Activated CD4-positive, alpha-beta T cell treated with anti-CD3 and anti-CD28 coated beads for 24 hours (primary cell): ENCODE data around the gene ZNF581.

Source experiments
- DNase-seq, 2 donors: peaks; one replicate each; pipeline ENCODE4 v3.0.0-alpha.2; 2020; ENCODE audit warnings: low read depth in 2 of 2

ZNF581 gene

DNA sequence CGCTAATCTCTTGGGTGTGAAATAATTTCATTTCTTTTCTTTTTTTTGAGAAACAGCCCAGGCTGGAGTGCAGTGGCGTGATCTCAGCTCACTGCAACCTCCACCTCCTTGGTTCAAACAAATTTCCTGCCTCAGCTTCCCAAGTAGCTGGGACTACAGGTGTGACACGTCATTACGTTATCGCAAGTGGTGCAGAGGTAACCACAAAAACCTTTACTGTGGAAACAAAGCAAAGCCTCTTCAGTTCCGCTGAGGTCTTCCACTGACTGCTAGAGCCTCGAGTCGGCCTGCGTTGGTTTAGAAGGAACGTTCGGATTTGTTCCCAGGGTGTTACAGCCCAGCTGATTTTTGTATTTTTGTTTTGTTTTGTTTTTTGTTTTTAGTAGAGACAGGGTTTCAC is 17.1 kb upstream of the ZNF581 start:
- peak in 1 of 2 donors; percentile 31 for DNase-seq

DNA sequence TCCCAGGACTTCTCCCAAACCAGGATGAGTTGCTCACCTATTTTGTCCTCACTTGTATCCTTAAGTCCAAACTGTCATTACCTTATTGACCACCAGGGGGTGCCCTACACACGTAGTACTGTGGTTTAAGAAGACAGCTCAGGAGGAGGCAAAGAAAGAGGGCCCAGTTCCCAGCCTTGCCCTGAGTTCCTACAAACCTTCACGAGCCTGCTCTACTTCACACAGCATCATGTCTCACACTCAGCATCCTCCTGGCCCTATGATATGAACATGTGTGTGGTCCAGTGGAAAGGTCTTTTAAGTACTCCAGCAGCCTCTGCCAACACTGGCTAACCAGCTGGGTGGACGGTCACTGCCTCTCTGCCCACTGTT is 11.0 kb upstream of the ZNF581 start:
- DNase-seq, result peak; percentile 76 to 93

DNA sequence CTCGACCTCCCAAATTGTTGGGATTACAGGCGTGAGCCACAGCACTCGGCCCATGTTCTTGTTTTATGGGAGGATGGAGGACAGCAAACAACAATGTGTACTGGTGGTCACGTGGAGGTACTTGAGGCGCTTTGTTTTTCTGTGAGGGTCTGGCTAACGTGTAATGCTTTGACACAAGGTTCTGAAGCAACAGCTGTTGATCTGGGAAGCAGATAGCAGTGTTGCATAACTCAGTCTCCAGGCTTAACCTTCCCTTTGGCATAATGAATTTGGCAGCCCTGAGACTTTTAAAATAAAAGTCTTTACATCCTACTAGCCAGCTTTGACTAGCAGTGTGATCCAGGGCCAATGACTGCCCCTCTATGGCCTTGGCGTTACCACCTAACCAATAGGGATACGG is 9.6 kb upstream of the ZNF581 start:
- DNase-seq, result no peak

DNA sequence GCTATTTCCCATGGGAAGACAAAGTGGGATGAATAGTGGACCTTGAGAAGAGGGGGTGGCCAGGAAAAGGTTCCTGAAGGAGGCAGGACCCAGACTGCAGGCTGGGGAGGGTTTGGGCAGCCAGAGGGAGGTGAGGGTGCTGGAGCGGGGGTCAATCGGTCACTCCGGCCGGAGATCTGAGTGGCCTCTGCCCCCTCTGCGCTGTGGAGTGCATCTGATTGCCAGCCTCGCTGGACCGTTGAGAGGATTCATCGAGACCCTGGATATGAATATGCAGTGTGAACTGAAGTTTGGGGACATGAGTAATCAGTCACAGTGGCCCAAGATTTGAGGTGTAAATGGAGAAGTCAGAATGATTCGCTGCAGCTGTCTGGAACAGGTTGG is 8.1 kb upstream of the ZNF581 start:
- no peak for DNase-seq

DNA sequence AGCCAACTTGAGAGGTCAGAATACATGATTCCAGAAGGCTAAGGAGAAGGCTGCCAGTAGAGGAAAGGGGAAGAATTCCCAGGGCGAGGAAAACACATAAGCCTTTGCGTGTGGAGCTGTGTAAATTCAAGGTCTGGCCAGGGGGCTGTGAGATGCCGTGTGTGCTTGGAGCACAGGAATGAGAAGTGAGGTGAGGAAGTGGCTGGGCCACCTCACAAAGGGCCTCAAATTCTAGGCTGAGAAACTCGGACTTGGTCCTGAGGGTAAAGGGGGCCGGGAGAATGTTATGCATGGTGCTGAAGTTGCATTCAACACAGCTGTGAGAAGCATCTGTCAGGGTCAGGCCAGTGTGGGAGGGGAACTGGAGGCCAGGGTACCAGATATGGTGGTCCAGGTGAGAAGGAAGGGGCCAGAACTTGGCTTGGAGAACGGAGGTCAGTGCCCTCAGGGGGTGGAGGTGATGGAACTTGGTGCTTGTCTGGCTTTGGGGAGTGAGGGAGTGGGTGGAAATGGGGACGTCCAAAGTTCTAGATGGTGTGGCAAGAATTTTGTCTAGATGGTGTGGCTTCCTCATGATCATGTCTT is 7.5 kb upstream of the ZNF581 start:
- no peak for DNase-seq

DNA sequence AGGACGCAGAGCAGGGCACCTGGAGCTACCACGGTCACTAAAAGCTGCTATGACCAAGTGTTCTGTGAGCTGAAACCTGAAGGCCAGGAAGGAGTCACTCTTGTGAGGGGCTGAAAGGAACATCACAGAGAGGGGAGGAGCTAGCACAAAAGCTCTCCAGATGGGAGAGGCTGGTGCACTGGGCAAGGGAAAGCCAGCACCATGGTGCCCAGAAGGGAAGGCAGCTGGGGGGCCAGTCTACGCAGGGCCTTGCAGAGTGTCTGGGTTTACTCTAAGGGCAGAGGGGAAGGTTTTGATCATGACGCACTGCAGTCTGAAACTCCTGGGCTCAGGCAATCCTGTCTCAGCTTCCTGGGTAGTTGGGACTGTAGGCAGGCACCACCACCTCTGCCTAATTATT is 6.7 kb upstream of the ZNF581 start:
- DNase-seq, result no peak

DNA sequence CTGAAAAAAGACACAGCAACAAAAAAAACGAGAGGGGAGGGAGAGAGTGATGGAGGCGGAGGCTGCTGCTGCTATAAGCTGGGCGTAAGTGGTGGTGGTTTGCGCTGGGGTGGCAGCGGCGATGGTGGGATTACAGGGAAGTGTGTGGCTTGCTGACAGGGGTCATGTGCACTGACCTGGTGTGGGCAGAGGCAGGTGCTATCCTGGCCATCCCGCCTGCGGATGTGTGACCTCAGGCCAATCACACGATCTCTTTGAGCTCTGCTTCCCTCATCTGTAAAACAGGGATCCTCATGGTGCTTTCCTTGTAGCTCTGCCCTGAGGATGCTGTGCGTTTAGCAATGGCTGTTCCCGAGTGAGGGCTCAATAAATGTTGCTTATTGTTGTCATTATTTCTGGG is 5.9 kb upstream of the ZNF581 start:
- DNase-seq, result no peak

DNA sequence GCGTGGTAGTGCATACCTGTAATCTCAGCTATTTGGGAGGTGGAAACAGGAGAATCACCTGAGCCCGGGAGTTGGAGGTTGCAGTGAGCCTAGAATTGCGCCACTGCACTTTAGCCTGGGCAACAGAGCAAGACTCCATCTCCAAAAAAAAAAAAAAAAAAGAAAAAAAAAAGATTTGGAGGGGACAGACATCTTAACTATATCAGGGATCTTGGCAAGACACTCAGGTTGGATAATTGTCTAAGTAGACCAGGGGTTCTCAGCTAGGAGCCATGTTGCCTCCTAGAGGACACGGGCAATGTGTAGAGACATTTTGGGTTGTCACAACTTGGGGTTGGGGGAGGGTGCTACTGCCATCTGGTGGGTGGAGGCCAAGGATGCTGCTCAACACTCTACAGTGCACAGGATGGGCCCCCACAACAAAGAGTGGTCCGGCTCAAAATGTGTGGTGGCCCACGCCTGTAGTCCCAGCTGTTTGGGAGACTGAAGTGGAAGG is 4.5 kb upstream of the ZNF581 start:
- peak in 1 of 2 donors; percentile 40 for DNase-seq

DNA sequence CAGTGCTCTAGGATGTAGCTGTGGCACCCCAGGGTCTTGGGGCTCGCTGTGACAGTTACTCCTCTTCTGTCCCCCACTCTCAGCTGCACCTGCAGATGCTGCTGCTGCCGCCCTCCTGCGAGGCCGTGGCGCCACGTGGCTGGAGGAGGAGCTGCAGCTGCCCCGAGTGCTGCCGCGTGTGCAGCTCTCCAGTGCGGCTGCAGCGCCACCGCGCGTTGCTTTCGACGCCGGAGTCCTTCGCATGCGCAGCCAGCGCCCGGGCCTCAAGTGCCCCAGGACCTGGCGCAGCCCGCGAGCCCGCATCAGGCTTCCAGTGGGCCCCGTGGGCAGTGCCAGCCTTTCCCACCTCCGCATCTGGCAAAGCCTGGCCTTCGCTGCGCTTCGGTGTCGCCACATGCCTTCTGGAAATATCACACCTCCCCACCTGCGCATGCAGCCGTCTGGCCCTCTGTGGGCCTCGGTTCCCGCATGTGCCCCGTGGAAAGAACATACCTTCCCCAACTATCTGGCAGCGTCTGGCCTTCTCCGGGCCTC is 3.3 kb upstream of the ZNF581 start:
- DNase-seq, result peak in 1 of 2 donors; percentile 54

DNA sequence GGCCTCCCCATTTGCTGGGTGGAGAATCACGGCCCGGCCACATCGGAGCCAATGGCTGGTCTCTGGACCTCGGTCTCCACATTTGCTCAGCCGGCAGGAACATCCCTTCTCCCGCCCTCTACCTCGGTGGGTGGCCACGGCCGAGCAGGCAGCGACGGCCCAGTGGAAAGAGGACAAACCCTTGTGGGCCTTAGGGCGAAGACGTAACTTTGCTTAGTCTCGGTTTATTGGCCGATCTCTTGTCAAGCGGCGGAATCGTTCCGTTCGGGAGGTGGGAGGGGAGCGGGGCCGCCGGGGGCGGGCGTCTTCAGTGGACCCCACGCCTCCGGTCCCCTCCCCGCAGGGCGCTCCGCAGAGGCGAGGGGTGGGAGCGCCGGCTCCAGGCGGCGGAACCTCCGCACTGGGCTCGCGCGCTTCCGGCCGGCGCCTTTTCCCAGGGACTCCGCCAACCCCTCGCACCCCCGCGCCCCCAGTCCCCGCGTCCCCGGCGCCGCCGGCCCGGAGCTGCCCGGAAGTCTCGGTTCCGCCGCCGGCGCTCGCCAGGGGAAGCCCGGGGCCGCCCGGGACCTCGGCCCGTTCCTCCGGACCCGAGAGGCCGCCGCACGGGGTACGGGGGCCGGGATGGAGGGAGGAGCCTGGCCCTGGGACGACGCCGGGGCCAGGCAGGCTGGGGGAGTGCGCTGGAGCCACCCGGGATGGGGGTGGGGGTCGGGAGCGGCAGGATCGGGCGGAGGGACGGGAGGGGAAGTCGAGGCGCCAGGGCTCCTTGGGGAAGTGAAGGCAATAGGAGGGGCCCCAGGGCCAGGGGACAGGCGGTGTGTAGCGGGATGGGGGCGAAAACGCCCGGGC is 2.6 kb upstream of the ZNF581 start, which contains the start of gene ZNF580:
ZNF580 (plus strand) TSS at position 426 of the 849 bp plus-strand sequence. CDS start 1,507 bp downstream, outside the sequence.
- DNase-seq, result peak in 1 of 2 donors; percentile 61

DNA sequence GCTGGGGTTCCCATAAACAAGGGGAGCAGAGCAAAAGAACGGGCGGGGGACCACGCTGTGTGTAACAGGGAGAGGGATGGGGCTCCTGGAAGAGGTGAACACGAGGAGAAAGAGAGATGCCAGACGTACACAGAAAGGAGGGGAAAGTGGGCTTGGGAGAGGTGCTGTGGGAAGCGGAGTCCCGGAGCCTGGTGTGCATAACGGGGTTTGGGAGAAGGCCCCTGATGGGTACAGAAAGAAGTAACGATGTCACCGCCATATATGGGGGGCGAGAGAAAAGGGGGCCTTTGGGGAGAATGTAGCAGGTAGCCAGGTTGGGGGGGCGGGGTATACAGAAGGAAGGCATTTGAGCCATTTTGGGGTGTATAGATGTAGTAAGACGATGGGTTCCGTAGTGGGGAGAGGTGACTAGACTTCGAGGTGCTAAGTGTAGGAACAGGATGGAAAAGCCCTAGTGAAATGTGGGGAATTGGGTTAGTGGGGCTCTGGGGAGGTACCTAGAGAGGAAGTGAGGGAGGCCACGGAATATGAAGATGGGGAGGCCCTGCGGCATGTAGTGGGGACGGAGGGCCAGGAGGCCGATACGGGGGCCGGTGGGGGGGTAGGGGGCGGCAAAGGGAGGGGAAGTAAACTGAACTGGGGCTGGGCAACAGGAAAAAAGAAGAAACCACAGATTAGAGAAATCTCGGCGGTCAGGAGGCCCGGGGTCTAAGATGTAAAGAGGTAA is 1.9 kb upstream of the ZNF581 start:
- no peak for DNase-seq

DNA sequence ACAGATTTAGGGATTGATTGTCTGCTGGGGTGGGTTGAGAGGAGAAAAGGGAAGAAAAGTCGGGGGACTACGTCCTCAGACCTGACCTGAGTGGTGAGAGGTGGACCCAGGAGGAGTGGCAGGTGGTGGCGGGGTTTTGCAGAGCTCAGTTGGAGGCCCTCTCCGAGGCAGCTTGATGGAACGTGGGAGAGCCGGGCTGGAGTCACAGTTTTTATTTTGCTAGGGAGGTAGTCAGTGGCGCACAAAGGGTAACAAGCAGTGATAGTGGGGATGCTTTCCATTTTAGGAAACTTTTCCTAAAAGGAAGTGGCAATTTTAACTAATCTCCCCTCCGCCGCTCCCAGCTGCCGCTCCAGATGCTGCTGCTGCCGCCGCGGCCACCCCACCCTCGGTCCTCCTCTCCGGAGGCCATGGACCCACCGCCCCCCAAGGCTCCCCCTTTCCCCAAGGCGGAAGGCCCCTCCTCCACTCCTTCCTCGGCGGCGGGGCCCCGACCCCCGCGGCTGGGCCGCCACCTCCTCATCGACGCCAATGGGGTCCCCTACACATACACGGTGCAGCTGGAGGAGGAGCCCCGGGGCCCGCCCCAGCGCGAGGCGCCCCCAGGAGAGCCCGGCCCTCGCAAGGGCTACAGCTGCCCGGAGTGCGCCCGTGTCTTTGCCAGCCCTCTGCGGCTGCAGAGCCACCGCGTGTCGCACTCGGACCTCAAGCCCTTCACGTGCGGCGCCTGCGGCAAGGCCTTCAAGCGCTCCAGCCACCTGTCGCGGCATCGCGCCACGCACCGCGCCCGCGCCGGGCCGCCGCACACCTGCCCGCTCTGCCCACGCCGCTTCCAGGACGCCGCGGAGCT is 1.1 kb upstream of the ZNF581 start:
- peak in 1 of 2 donors; percentile 35 for DNase-seq

DNA sequence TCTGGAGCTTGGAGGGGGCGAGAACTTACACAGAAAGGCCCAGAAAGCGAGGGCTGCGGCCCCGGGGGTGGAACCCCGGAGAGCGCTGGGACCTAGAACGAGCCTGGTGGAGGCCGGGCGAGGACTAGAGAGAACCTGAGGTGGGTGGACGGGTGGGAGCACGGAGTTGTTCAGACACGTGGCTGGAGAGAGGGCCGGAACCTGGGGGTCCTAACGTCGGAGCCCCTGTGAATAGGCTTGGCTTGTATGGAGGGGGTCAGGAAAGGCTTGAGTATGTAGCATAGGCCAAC is 383 bp downstream of the ZNF581 start:
- DNase-seq, result no peak

DNA sequence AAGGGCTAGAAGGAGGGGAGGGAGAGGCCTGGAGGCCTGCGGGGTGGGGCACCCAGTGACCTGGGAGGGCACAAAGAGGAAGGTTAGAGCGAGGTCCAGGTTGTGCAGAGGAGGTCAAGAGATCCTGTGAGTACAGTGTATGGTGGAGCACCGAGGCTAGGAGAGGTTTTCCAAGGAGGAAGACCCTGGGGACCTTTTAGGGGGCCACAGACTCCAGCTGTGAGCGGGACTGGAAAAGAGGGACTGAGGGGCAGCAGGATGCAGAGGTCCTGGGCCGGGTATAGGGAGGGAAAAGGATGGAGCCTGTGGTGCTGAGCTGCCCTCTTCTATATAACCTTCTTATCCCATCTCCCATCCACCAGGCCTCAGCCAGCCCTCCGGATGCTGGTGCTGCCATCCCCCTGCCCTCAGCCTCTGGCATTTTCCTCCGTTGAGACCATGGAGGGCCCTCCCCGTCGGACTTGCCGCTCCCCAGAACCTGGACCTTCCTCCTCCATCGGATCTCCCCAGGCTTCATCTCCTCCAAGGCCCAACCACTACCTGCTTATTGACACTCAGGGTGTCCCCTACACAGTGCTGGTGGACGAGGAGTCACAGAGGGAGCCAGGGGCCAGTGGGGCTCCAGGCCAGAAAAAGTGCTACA is 863 bp downstream of the ZNF581 start:
- DNase-seq, result no peak

DNA sequence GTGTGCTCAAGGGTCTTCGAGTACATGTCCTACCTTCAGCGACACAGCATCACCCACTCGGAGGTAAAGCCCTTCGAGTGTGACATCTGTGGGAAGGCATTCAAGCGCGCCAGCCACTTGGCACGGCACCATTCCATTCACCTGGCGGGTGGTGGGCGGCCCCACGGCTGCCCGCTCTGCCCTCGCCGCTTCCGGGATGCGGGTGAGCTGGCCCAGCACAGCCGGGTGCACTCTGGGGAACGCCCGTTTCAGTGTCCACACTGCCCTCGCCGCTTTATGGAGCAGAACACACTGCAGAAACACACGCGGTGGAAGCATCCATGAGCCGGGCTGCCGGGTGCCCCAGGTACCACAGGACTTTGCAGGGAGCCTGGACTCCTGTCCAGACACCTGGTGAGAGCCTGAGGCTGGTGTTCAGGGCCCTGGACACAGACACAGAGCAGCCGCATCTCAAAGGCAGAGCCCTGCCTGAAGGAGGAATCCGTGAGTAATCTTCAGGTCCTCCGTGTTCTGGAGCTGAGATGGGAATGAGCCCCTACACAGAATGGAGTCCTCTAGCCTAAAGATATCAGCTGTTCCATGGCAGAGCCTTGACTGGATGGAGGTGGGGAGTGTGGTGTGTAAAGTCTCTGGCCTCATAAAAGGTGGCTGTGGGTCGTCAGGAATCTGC is 1.5 kb downstream of the ZNF581 start:
- no peak for DNase-seq

DNA sequence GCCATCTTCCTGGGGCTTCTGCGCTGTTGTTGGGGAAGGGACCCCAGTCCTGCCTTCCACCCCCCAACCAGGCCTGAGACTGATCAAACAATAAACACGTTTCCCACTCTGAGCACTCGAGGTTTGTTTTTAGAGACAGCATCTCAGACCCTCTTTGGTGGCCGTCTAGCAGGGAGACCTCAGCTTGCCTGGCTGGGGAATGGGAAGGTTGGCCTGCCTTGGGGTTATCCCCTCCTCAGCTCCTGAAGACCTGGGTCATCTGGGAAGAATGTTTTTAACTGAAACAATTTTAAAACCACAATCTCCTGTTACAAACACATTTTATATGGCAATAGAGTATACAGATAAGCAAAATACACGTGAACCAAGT is 2.0 kb downstream of the ZNF581 start:
- no peak for DNase-seq

DNA sequence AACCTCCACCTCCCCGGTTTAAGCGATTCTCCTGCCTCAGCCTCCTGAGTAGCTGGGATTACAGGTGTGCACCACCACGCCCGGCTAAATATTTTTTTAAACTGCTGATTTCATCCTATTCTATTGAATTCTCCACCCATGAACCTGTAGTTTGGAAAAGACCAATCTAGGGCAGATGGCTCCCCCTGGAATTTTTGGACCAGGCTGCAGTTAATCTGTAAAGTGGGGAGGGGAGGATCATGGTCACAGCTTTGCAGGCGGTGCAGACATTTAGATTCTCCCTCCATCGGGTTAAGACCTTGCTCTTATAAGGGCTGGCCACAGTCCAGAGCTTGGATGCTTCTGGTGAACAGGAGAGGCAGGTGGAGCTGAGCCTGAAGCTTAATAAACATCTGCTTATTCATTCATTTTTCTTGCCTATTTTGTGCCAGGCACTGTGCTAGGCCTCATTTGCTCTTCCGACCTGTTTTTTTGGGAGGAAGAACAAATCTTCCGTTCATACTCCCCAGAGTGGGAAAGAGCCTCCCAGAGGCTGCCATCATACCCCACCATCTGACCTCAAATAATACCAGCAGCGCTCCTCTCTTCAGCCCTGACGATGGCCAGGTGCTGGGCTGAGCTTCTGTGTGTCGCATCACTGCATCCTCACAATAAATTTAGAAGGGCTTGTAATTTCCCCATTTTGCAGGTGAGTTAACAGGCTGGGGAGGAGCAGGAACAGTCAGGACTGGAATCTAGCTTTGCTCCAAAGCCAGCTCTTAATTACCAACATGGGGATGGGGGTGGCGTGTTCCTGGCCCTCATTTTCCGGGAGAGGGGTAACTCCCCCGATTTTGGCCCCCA is 3.7 kb downstream of the ZNF581 start:
- no peak for DNase-seq

DNA sequence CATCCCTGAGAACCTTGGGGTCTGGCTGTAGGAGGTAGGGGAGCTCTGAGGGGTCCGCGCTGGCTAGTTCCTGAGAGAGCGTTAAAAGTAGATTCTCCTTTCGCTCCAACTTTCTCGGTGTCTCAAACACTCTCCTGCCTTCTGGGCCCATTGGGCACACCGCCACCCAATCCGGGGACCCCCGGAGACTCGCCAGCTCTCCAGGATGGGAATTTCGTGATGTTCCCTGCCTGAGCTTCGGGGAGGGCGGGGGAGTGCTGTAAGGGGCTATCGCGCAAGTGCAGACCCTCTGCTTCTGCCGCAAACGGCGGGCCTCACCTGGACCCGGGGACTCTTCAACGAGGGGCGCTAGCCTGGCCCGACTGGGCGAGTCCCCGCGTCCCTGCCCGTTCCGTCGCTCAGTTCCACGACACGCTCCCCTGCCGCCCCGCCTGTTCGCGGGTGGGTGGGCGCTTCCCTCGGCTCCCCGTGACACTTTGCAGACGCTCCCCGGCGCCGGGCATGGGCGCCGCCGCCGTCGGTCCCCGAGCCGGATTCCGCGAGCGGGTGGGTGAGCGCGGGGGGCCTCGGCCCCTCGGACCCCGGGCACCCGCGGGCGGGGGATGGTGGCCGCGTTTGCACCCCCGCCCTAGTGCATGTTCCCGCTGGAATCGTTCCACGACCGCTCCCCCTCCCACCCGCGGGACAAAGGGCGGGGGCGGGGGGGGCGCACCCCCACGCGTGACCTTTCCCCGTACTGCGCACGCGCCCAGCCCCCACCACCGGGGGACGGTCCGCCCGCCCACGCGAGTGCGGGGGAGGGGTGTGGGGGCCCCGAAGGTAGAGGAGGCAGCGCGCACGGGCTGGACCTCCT is 4.5 kb downstream of the ZNF581 start, which contains the start of gene CCDC106:
CCDC106 (plus strand) TSS at position 481 of the 853 bp plus-strand sequence. CDS start 835 bp downstream, outside the sequence.
- peak in 1 of 2 donors; percentile 34 for DNase-seq
